Esophagus muscularis mucosa (tissue), 4 donors: ENCODE results near the gene AGBL1. TPM values are rescaled to one million over a fixed set of nuclear protein-coding genes. Genes with fewer than 3 reads are reported as not detected.

Experiments used
- DNase-seq: peaks from one replicate; pipeline ENCODE4 v3.0.0-alpha.2; 2017; ENCODE audit errors: extremely low spot score
- H3K27ac ChIP-seq, 4 donors: fragments of 200-600 bp; sonication (generic); replicated peaks in 1 of 4; 1 replicate in 3 of 4; 2 replicates in 1 of 4; pipeline ENCODE4 v1.5.1; 2016 to 2019; ENCODE audit warnings: mild to moderate bottlenecking in 1 of 4
- H3K27me3 ChIP-seq, 4 donors: fragments of 200-600 bp; sonication (generic); one replicate each; pipeline versions ENCODE4 v1.5.1 to v1.6.0; 2016 to 2019
- H3K36me3 ChIP-seq, 4 donors: fragments of 200-600 bp; sonication (generic); one replicate each; pipeline ENCODE4 v1.5.1; 2016 to 2019
- H3K4me1 ChIP-seq, 4 donors: fragments of 200-600 bp; sonication (generic); one replicate each; pipeline ENCODE4 v1.5.1; 2016 to 2019
- H3K4me3 ChIP-seq, 4 donors: fragments of 200-600 bp; sonication (generic); 1 replicate in 2 of 4; 2 replicates in 2 of 4; pipeline ENCODE4 v1.5.1; 2016 to 2019; ENCODE audit warnings: mild to moderate bottlenecking in 4 of 4, moderate library complexity in 1 of 4
- H3K9me3 ChIP-seq, 4 donors: fragments of 200-600 bp; sonication (generic); 1 replicate in 3 of 4; 2 replicates in 1 of 4; pipeline ENCODE4 v1.5.1; 2016 to 2019
- CTCF ChIP-seq, 3 experiments: fragments of 200-600 bp in 2 of 3; fragments of 450-650 bp in 1 of 3; sonication (generic) in 2 of 3; IDR thresholded peaks; one replicate each; pipeline ENCODE4 v1.5.1; 2017 to 2019; ENCODE audit warnings: antibody characterized with exemption in 3 of 3, mild to moderate bottlenecking in 2 of 3, moderate library complexity in 1 of 3
- EP300 ChIP-seq: sonication (generic); formaldehyde crosslinking; IDR thresholded peaks from one replicate; pipeline ENCODE4 v1.6.1; 2017; ENCODE audit warnings: antibody characterized with exemption
- POLR2A ChIP-seq: fragments of 450-650 bp; IDR thresholded peaks from one replicate; pipeline ENCODE4 v1.6.1; 2017; ENCODE audit warnings: antibody characterized with exemption, moderate library complexity, mild to moderate bottlenecking, low read depth
- POLR2AphosphoS5 ChIP-seq, 2 donors: sonication (generic); formaldehyde crosslinking; IDR thresholded peaks; one replicate each; pipeline ENCODE4 v1.6.1; 2017; ENCODE audit warnings: antibody characterized with exemption in 2 of 2
- WGBS: methylation state at CpG from one replicate; pipeline ENCODE4 v1.1.5; 2018; 5-methylcytosine and 5-hydroxymethylcytosine counted together
- intact Hi-C: fragments of 100-400 bp; cut with DNase I; formaldehyde crosslinking; loops from one replicate; pipeline ENCODE4 v1.15.1; 2023
- total RNA-seq, 4 donors: library from RNA; depleted of rRNA; stranded (reverse); fragments of >200 nt; gene quantifications; one replicate each; pipeline versions ENCODE4 v1.1.0 to v1.2.1, GENCODE V29; 2016

AGBL1 gene
- total RNA-seq, 4 donors from 2014 or later, result 0.06 TPM; not detected in 3

- DNase-seq, result no peak
- no peaks in the 10 kb centered on the region for H3K27me3 ChIP-seq
- no peaks in the 10 kb centered on the region for H3K36me3 ChIP-seq
- no peaks in the 10 kb centered on the region for H3K9me3 ChIP-seq
- no peaks in the 10 kb centered on the region for H3K4me1 ChIP-seq
- intact Hi-C loops, result no loop called here
- TF ChIP-seq POLR2AphosphoS5 (IDR thresholded peaks at IDR 0.05) (no peak), CTCF (IDR thresholded peaks at IDR 0.05) (no peak), POLR2A (no peak), EP300 (no peak)
- no peak overlapping the region for H3K4me3 ChIP-seq
- no peak overlapping the region for H3K27ac ChIP-seq
- 71% methylated on average over 1 of the region's 1 CpG for WGBS
Measured at GRCh38 chr15:86392296-86392695, 312.6 kb downstream of the AGBL1 start.

- H3K9me3 ChIP-seq, result no peaks in the 10 kb centered on the region
- 75% methylated on average over 2 of the region's 2 CpGs for WGBS
- intact Hi-C loops, result no loop called here
- no peak for DNase-seq
- no peak overlapping the region for H3K27ac ChIP-seq
- H3K36me3 ChIP-seq, result no peaks in the 10 kb centered on the region
- no peak overlapping the region for H3K4me3 ChIP-seq
- H3K27me3 ChIP-seq, result no peaks in the 10 kb centered on the region
- TF ChIP-seq CTCF (IDR thresholded peaks at IDR 0.05) (no peak), EP300 (no peak), POLR2AphosphoS5 (IDR thresholded peaks at IDR 0.05) (no peak), POLR2A (no peak)
- no peaks in the 10 kb centered on the region for H3K4me1 ChIP-seq
Measured at GRCh38 chr15:86392874-86393273, 313.2 kb downstream of the AGBL1 start.

- Histone ChIP-seq H3K27me3 (no peaks in the 10 kb centered on the region), H3K36me3 (no peaks in the 10 kb centered on the region), H3K4me3 (no peak overlapping the region), H3K9me3 (no peaks in the 10 kb centered on the region), H3K27ac (no peak overlapping the region), H3K4me1 (no peaks in the 10 kb centered on the region)
- TF ChIP-seq CTCF (IDR thresholded peaks at IDR 0.05) (no peak), POLR2AphosphoS5 (IDR thresholded peaks at IDR 0.05) (no peak), EP300 (no peak), POLR2A (no peak)
- DNase-seq, result no peak
- intact Hi-C loops, result no loop called here
- WGBS, result 89% methylated on average over 1 of the region's 1 CpG
Measured at GRCh38 chr15:86394866-86395265, 315.2 kb downstream of the AGBL1 start.

GRCh38 chr15:86399041-86399954, 319.6 kb downstream of the AGBL1 start:
- H3K36me3 ChIP-seq, result no peaks in the 10 kb centered on the region
- no peak overlapping the region for H3K4me3 ChIP-seq
- no peaks in the 10 kb centered on the region for H3K27me3 ChIP-seq
- 47% methylated on average over 5 of the region's 5 CpGs for WGBS
- peak overlapping the region in 3 of 4 donors; percentile 7 to 12 (median 10) for H3K27ac ChIP-seq
- intact Hi-C loops, result no loop called here
- TF ChIP-seq POLR2AphosphoS5 (IDR thresholded peaks at IDR 0.05), result peak in 1 of 2 donors; percentile 14
- no peak for TF ChIP-seq CTCF (IDR thresholded peaks at IDR 0.05)
- TF ChIP-seq POLR2A, result no peak
- no peak for TF ChIP-seq EP300
- DNase-seq, result no peak
- no peaks in the 10 kb centered on the region for H3K9me3 ChIP-seq
- no peaks in the 10 kb centered on the region for H3K4me1 ChIP-seq

- Histone ChIP-seq H3K27ac (no peak overlapping the region), H3K4me1 (no peaks in the 10 kb centered on the region), H3K4me3 (no peak overlapping the region), H3K9me3 (no peaks in the 10 kb centered on the region), H3K27me3 (no peaks in the 10 kb centered on the region), H3K36me3 (no peaks in the 10 kb centered on the region)
- no peak for DNase-seq
- intact Hi-C loops, result no loop called here
- no peak for TF ChIP-seq CTCF (IDR thresholded peaks at IDR 0.05)
- TF ChIP-seq EP300, result no peak
- no peak for TF ChIP-seq POLR2A
- no peak for TF ChIP-seq POLR2AphosphoS5 (IDR thresholded peaks at IDR 0.05)
Measured at GRCh38 chr15:86403221-86403620, 323.6 kb downstream of the AGBL1 start.
